HEK293 (cell line): Measurements from ENCODE around the gene PREX1.

Experiments used
- CTCF ChIA-PET: fragments of 350-600 bp; formaldehyde crosslinking; extraction: SDS; loops from one replicate; lab custom pipeline; 2021; ENCODE audit warnings: antibody characterized with exemption; lab: Yijun Ruan, JAX
- POLR2A ChIA-PET: fragments of 300-600 bp; formaldehyde crosslinking; extraction: SDS; loops from one replicate; lab custom pipeline; 2020; ENCODE audit warnings: antibody characterized with exemption, inconsistent platforms; lab: Yijun Ruan, JAX
- H3K27ac ChIP-seq: fragments of 200-500 bp; sonication (Bioruptor generic); 2 replicates; pipeline ENCODE4 v1.5.1; 2014; ENCODE audit warnings: low read depth, low read length, control low read depth, inconsistent platforms; ENCODE audit errors: extremely low read depth
- H3K36me3 ChIP-seq, 2 experiments: fragments of 200-500 bp in 1 of 2; sonication (Bioruptor generic) in 1 of 2; 1 replicate in 1 of 2; 2 replicates in 1 of 2; pipeline ENCODE4 v1.5.1; 2014 to 2017; ENCODE audit warnings: inconsistent platforms in 2 of 2, low read length in 2 of 2; ENCODE audit not compliant: control insufficient read depth in 2 of 2, insufficient read depth in 1 of 2
- H3K4me1 ChIP-seq: fragments of 200-500 bp; sonication (Bioruptor generic); 2 replicates; pipeline ENCODE4 v1.5.1; 2014; ENCODE audit warnings: mild to moderate bottlenecking, low read length, inconsistent platforms; ENCODE audit not compliant: control insufficient read depth, insufficient read depth
- H3K4me3 ChIP-seq: 2 replicates; pipeline ENCODE4 v1.5.1; 2011; ENCODE audit warnings: low read depth, mild to moderate bottlenecking, control low read depth, low read length, moderate library complexity
- H3K9me3 ChIP-seq: fragments of 200-500 bp; sonication (Bioruptor generic); 2 replicates; pipeline ENCODE4 v1.5.1; 2014; ENCODE audit warnings: low read depth, low read length, inconsistent platforms; ENCODE audit not compliant: control insufficient read depth, insufficient read depth
- BCL11B ChIP-seq: fragments of 450-650 bp; formaldehyde crosslinking; IDR thresholded peaks from 2 replicates; pipeline ENCODE4 v1.5.1; 2016; ENCODE audit warnings: low read depth, missing biosample characterization, missing genetic modification characterization
- FEZF1 ChIP-seq: fragments of 450-650 bp; formaldehyde crosslinking; IDR thresholded peaks from 2 replicates; pipeline ENCODE4 v1.5.1; 2016; ENCODE audit warnings: missing biosample characterization, missing genetic modification characterization
- IKZF3 ChIP-seq: fragments of 450-650 bp; IDR thresholded peaks from 2 replicates; pipeline ENCODE4 v1.5.0; 2018; ENCODE audit warnings: missing biosample characterization, mild to moderate bottlenecking, missing genetic modification characterization, moderate library complexity
- KLF16 ChIP-seq: fragments of 450-650 bp; formaldehyde crosslinking; IDR thresholded peaks from 2 replicates; pipeline ENCODE4 v1.5.1; 2017; ENCODE audit warnings: missing biosample characterization, missing genetic modification characterization
- MYNN ChIP-seq: fragments of 450-650 bp; formaldehyde crosslinking; IDR thresholded peaks from 2 replicates; pipeline ENCODE4 v1.5.1; 2016; ENCODE audit warnings: missing biosample characterization, missing genetic modification characterization, borderline replicate concordance
- SP2 ChIP-seq: fragments of 450-650 bp; formaldehyde crosslinking; IDR thresholded peaks from 2 replicates; pipeline ENCODE4 v1.5.1; 2016; ENCODE audit warnings: missing biosample characterization, missing genetic modification characterization
- YY2 ChIP-seq: fragments of 450-650 bp; formaldehyde crosslinking; IDR thresholded peaks from 2 replicates; pipeline ENCODE4 v1.5.1; 2016; ENCODE audit warnings: missing biosample characterization, missing genetic modification characterization
- ZNF16 ChIP-seq: fragments of 450-650 bp; formaldehyde crosslinking; IDR thresholded peaks from 2 replicates; pipeline ENCODE4 v1.5.1; 2016; ENCODE audit warnings: low read depth, missing biosample characterization, missing genetic modification characterization
- ZNF501 ChIP-seq: fragments of 450-650 bp; formaldehyde crosslinking; IDR thresholded peaks from 2 replicates; pipeline ENCODE4 v1.5.1; 2016; ENCODE audit warnings: missing biosample characterization, missing genetic modification characterization
- ZNF76 ChIP-seq: fragments of 450-650 bp; formaldehyde crosslinking; IDR thresholded peaks from 2 replicates; pipeline ENCODE4; 2016; ENCODE audit warnings: low read depth, missing biosample characterization, missing genetic modification characterization, borderline replicate concordance
- ZNF776 ChIP-seq: fragments of 450-650 bp; formaldehyde crosslinking; IDR thresholded peaks from 2 replicates; pipeline ENCODE4 v1.5.0; 2017; ENCODE audit warnings: missing biosample characterization, missing genetic modification characterization, borderline replicate concordance
- ZNF777 ChIP-seq: fragments of 450-650 bp; formaldehyde crosslinking; IDR thresholded peaks from 2 replicates; pipeline ENCODE4 v1.5.1; 2017; ENCODE audit warnings: missing biosample characterization, missing genetic modification characterization, borderline replicate concordance
- TF ChIP-seq, protein P1 (sequence below): fragments of 450-650 bp; formaldehyde crosslinking; IDR thresholded peaks from 2 replicates; pipeline ENCODE4 v1.5.1; 2016; ENCODE audit warnings: missing biosample characterization, missing genetic modification characterization
- TF ChIP-seq, protein P2 (sequence below): fragments of 450-650 bp; formaldehyde crosslinking; IDR thresholded peaks from 2 replicates; pipeline ENCODE4 v1.5.1; 2016; ENCODE audit warnings: missing biosample characterization, missing genetic modification characterization
- TF ChIP-seq, protein P3 (sequence below): fragments of 450-650 bp; formaldehyde crosslinking; IDR thresholded peaks from 2 replicates; pipeline ENCODE4 v1.5.1; 2016; ENCODE audit warnings: missing biosample characterization, missing genetic modification characterization

Gene PREX1

DNA sequence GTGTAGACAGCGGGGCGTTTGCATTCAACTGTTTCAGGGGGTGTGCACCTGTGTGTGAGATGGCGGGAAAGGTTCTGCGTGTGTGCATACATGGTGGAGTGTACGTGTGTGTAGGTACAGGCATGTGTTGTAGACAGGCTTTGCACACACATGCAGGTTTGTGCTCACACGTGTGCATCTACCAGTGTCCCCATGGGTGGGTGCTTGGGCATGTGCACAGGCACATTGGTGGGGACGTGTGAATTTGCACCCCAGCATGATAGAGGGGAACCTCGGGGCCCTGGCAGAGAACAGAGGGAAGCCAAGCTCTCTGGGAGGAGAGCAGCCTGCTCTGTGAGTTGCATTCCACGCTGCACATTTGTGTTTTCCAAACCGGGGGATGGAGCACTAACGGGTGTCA lies 250.2 kb downstream of the PREX1 start:
- H3K36me3 ChIP-seq, result no peaks in the 10 kb centered on the region
- ChIA-PET CTCF (no interaction called here), POLR2A (no interaction called here)
- TF ChIP-seq ZNF776 (tag by site-specific recombination), result no peak
- TF ChIP-seq ZNF76, result no peak
- TF ChIP-seq, protein P1, sequence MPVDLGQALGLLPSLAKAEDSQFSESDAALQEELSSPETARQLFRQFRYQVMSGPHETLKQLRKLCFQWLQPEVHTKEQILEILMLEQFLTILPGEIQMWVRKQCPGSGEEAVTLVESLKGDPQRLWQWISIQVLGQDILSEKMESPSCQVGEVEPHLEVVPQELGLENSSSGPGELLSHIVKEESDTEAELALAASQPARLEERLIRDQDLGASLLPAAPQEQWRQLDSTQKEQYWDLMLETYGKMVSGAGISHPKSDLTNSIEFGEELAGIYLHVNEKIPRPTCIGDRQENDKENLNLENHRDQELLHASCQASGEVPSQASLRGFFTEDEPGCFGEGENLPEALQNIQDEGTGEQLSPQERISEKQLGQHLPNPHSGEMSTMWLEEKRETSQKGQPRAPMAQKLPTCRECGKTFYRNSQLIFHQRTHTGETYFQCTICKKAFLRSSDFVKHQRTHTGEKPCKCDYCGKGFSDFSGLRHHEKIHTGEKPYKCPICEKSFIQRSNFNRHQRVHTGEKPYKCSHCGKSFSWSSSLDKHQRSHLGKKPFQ, result no peak
- TF ChIP-seq MYNN (tag by site-specific recombination), result no peak
- TF ChIP-seq KLF16 (tag by site-specific recombination), result no peak
- no peak for TF ChIP-seq IKZF3 (tag by site-specific recombination)
- TF ChIP-seq, protein P2, sequence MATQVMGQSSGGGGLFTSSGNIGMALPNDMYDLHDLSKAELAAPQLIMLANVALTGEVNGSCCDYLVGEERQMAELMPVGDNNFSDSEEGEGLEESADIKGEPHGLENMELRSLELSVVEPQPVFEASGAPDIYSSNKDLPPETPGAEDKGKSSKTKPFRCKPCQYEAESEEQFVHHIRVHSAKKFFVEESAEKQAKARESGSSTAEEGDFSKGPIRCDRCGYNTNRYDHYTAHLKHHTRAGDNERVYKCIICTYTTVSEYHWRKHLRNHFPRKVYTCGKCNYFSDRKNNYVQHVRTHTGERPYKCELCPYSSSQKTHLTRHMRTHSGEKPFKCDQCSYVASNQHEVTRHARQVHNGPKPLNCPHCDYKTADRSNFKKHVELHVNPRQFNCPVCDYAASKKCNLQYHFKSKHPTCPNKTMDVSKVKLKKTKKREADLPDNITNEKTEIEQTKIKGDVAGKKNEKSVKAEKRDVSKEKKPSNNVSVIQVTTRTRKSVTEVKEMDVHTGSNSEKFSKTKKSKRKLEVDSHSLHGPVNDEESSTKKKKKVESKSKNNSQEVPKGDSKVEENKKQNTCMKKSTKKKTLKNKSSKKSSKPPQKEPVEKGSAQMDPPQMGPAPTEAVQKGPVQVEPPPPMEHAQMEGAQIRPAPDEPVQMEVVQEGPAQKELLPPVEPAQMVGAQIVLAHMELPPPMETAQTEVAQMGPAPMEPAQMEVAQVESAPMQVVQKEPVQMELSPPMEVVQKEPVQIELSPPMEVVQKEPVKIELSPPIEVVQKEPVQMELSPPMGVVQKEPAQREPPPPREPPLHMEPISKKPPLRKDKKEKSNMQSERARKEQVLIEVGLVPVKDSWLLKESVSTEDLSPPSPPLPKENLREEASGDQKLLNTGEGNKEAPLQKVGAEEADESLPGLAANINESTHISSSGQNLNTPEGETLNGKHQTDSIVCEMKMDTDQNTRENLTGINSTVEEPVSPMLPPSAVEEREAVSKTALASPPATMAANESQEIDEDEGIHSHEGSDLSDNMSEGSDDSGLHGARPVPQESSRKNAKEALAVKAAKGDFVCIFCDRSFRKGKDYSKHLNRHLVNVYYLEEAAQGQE (tag by site-specific recombination), result no peak
- TF ChIP-seq ZNF777 (tag by site-specific recombination), result no peak
- TF ChIP-seq ZNF16, result no peak
- no peak for TF ChIP-seq FEZF1 (tag by site-specific recombination)
- no peak for TF ChIP-seq ZNF501 (tag by site-specific recombination)
- no peak for TF ChIP-seq YY2 (tag by site-specific recombination)
- TF ChIP-seq, protein P3, sequence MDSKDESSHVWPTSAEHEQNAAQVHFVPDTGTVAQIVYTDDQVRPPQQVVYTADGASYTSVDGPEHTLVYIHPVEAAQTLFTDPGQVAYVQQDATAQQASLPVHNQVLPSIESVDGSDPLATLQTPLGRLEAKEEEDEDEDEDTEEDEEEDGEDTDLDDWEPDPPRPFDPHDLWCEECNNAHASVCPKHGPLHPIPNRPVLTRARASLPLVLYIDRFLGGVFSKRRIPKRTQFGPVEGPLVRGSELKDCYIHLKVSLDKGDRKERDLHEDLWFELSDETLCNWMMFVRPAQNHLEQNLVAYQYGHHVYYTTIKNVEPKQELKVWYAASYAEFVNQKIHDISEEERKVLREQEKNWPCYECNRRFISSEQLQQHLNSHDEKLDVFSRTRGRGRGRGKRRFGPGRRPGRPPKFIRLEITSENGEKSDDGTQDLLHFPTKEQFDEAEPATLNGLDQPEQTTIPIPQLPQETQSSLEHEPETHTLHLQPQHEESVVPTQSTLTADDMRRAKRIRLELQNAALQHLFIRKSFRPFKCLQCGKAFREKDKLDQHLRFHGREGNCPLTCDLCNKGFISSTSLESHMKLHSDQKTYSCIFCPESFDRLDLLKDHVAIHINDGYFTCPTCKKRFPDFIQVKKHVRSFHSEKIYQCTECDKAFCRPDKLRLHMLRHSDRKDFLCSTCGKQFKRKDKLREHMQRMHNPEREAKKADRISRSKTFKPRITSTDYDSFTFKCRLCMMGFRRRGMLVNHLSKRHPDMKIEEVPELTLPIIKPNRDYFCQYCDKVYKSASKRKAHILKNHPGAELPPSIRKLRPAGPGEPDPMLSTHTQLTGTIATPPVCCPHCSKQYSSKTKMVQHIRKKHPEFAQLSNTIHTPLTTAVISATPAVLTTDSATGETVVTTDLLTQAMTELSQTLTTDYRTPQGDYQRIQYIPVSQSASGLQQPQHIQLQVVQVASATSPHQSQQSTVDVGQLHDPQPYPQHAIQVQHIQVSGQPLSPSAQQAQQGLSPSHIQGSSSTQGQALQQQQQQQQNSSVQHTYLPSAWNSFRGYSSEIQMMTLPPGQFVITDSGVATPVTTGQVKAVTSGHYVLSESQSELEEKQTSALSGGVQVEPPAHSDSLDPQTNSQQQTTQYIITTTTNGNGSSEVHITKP, result no peak
- no peak overlapping the region for H3K27ac ChIP-seq
- no peaks in the 10 kb centered on the region for H3K9me3 ChIP-seq
- H3K4me3 ChIP-seq, result no peak overlapping the region
- no peaks in the 10 kb centered on the region for H3K4me1 ChIP-seq

DNA sequence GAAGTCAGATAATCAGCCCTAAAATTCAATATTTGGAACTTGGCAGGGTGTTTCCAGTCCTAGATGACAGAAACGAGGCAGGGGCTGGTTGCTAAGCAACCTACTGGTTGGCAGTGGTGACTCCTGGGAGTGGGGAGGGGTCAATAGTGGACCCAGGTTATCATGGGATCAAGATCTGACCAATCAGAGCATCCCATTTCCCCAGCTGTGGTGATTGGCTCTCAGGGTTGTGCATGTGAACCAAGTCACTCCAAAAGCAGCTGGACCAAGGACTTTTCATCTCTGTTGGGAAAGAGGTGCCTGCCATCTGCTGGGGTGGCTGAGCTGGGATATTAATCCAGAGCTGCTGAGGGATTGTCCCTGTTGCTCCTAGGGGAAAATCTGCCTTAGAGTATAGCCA lies 253.4 kb downstream of the PREX1 start:
- Histone ChIP-seq H3K27ac (no peak overlapping the region), H3K4me3 (no peak overlapping the region), H3K4me1 (no peaks in the 10 kb centered on the region), H3K36me3 (no peaks in the 10 kb centered on the region), H3K9me3 (no peaks in the 10 kb centered on the region)
- ChIA-PET POLR2A (no interaction called here), CTCF (interaction anchor here (1.4 kb wide), 1 partner anchor 46 kb away, joined by 3 read pairs; no protein-coding TSS in a partner anchor)
- TF ChIP-seq SP2 (tag by site-specific recombination) (0 out of 2 replicates have a peak, but pooled peaks have one; percentile 6), BCL11B (tag by site-specific recombination) (no peak)
